Transverse colon (tissue), 4 donors: ENCODE measurements around the gene ZCCHC17. TPM values are rescaled to one million over a fixed set of nuclear protein-coding genes. Genes with fewer than 3 reads are reported as not detected.

Source experiments
- DNase-seq: peaks from one replicate; pipeline ENCODE4 v3.0.0-alpha.2; 2019
- H3K27ac ChIP-seq, 4 donors: fragments of 200-600 bp; sonication (generic); 2 replicates each; pipeline ENCODE4 v1.5.1; 2016 to 2018; ENCODE audit warnings: inconsistent platforms in 4 of 4
- H3K27me3 ChIP-seq: fragments of 200-600 bp; sonication (generic); 2 replicates; pipeline ENCODE4 v1.5.1; 2017; ENCODE audit warnings: inconsistent platforms
- H3K36me3 ChIP-seq, 4 donors: fragments of 200-600 bp; sonication (generic); 2 replicates each; pipeline ENCODE4 v1.5.1; 2017 to 2019; ENCODE audit warnings: inconsistent platforms in 4 of 4
- H3K4me1 ChIP-seq, 4 donors: fragments of 200-600 bp; sonication (generic); 2 replicates each; pipeline ENCODE4 v1.5.1; 2017 to 2020; ENCODE audit warnings: inconsistent platforms in 4 of 4
- H3K4me3 ChIP-seq, 4 donors: fragments of 200-600 bp; sonication (generic); 1 replicate in 1 of 4; 2 replicates in 3 of 4; pipeline versions ENCODE4 v1.5.1 to v1.6.1; 2017 to 2019; ENCODE audit warnings: inconsistent platforms in 4 of 4
- H3K9me3 ChIP-seq, 2 donors: fragments of 200-600 bp; sonication (generic); 2 replicates each; pipeline ENCODE4 v1.5.1; 2017 to 2019; ENCODE audit warnings: inconsistent platforms in 2 of 2
- CTCF ChIP-seq, 5 experiments: fragments of 200-600 bp in 3 of 5; fragments of 450-650 bp in 2 of 5; sonication (generic) in 3 of 5; IDR thresholded peaks; 1 replicate in 2 of 5; 2 replicates in 3 of 5; pipeline ENCODE4 v1.5.1; 2016 to 2017; ENCODE audit warnings: antibody characterized with exemption in 5 of 5, inconsistent platforms in 3 of 5, mild to moderate bottlenecking in 2 of 5, moderate library complexity in 1 of 5
- EP300 ChIP-seq: sonication (generic); formaldehyde crosslinking; IDR thresholded peaks from one replicate; pipeline ENCODE4 v1.6.1; 2017; ENCODE audit warnings: antibody characterized with exemption, low read depth
- POLR2A ChIP-seq: fragments of 450-650 bp; IDR thresholded peaks from one replicate; pipeline ENCODE4 v1.6.1; 2016; ENCODE audit warnings: antibody characterized with exemption, mild to moderate bottlenecking, moderate library complexity
- POLR2AphosphoS5 ChIP-seq, 3 donors: sonication (generic); formaldehyde crosslinking; IDR thresholded peaks; one replicate each; pipeline ENCODE4 v1.6.1; 2016; ENCODE audit warnings: antibody characterized with exemption in 3 of 3
- WGBS, 2 donors: methylation state at CpG; one replicate each; pipeline ENCODE4 v1.1.5; 2018; ENCODE audit warnings: low coverage in 1 of 2; 5-methylcytosine and 5-hydroxymethylcytosine counted together
- in situ Hi-C, 4 donors: fragments of 200-750 bp; cut with MboI; loops; one replicate each; pipeline versions ENCODE4 v1.15.0 to v1.15.1; 2017; ENCODE audit warnings: low sequenced_read_pairs in 3 of 4, low pct_ligation_motif_present in 1 of 4, low pct_unique_long_range_greater_than_20kb in 1 of 4
- intact Hi-C: fragments of 100-400 bp; cut with DNase I; formaldehyde crosslinking; loops from one replicate; pipeline ENCODE4 v1.15.1; 2023; ENCODE audit warnings: low total_unique reads
- total RNA-seq, 4 donors: library from RNA; depleted of rRNA; stranded (reverse); fragments of >200 nt; gene quantifications; one replicate each; pipeline ENCODE4 v1.1.0, GENCODE V29; 2016

Gene ZCCHC17
- total RNA-seq, 4 donors from 2014 or later = 4.8 to 18.7 (median 13.7) TPM

- 89% methylated on average over 5 of the region's 5 CpGs; no CpG with 5 or more reads in 1 of the 2 donors for WGBS, 2 donors
- intact Hi-C loops = no loop called here
- H3K9me3 ChIP-seq = no peaks in the 10 kb centered on the region
These were observed 112.0 kb downstream of the ZCCHC17 start for GRCh38 chr1:31408788-31409318.

GRCh38 chr1:31409946-31410858 is 113.4 kb downstream of the ZCCHC17 start:
- 89% methylated on average over 6 of the region's 6 CpGs; no CpG with 5 or more reads in 1 of the 2 donors for WGBS, 2 donors
- no peaks in the 10 kb centered on the region for H3K9me3 ChIP-seq
- H3K27ac ChIP-seq = no peak overlapping the region
- peaks cover 3% of the 10 kb centered on the region for H3K27me3 ChIP-seq
- in situ Hi-C loops = no loop called here
- intact Hi-C loops = no loop called here
- H3K4me1 ChIP-seq = peaks cover 0 to 15% (median 11%) of the 10 kb centered on the region in 4 donors
- no peaks in the 10 kb centered on the region for H3K36me3 ChIP-seq
- no peak overlapping the region for H3K4me3 ChIP-seq
- DNase-seq = no peak
- TF ChIP-seq CTCF (IDR thresholded peaks at IDR 0.05) (no peak), POLR2A (no peak), EP300 (no peak), POLR2AphosphoS5 (IDR thresholded peaks at IDR 0.05) (no peak)

More at GRCh38 chr1:31408788-31409318, 112.0 kb downstream of the ZCCHC17 start:
- H3K4me1 ChIP-seq = peaks cover 0 to 13% (median 9%) of the 10 kb centered on the region in 4 donors
- TF ChIP-seq CTCF (IDR thresholded peaks at IDR 0.05) = no peak
- no peak for TF ChIP-seq POLR2A
- TF ChIP-seq EP300 = no peak
- no peak for TF ChIP-seq POLR2AphosphoS5 (IDR thresholded peaks at IDR 0.05)
- H3K27me3 ChIP-seq = peaks cover 3% of the 10 kb centered on the region
- no peak overlapping the region for H3K4me3 ChIP-seq
- in situ Hi-C loops = no loop called here
- no peaks in the 10 kb centered on the region for H3K36me3 ChIP-seq
- DNase-seq = no peak
- no peak overlapping the region for H3K27ac ChIP-seq

GRCh38 chr1:31410871-31411270 is 114.0 kb downstream of the ZCCHC17 start:
- H3K4me3 ChIP-seq = no peak overlapping the region
- no peak for DNase-seq
- no peak for TF ChIP-seq POLR2A
- no peak for TF ChIP-seq POLR2AphosphoS5 (IDR thresholded peaks at IDR 0.05)
- TF ChIP-seq CTCF (IDR thresholded peaks at IDR 0.05) = no peak
- TF ChIP-seq EP300 = no peak
- H3K27me3 ChIP-seq = peaks cover 3% of the 10 kb centered on the region
- intact Hi-C loops (no loop called here), in situ Hi-C loops (no loop called here)
- H3K4me1 ChIP-seq = peaks cover 0 to 15% (median 11%) of the 10 kb centered on the region in 4 donors
- H3K9me3 ChIP-seq = no peaks in the 10 kb centered on the region
- 74 to 77% methylated on average over 3 to 4 of the region's 4 CpGs for WGBS, 2 donors
- no peak overlapping the region for H3K27ac ChIP-seq
- no peaks in the 10 kb centered on the region for H3K36me3 ChIP-seq

- Histone ChIP-seq H3K9me3 (no peaks in the 10 kb centered on the region), H3K4me1 (peaks cover 0 to 15% (median 11%) of the 10 kb centered on the region in 4 donors), H3K4me3 (no peak overlapping the region), H3K36me3 (no peaks in the 10 kb centered on the region), H3K27me3 (peaks cover 3% of the 10 kb centered on the region), H3K27ac (no peak overlapping the region)
- in situ Hi-C loops = no loop called here
- intact Hi-C loops = no loop called here
- 62% methylated on average over 2 of the region's 2 CpGs; no CpG with 5 or more reads in 1 of the 2 donors for WGBS, 2 donors
- TF ChIP-seq POLR2A (no peak), CTCF (IDR thresholded peaks at IDR 0.05) (no peak), POLR2AphosphoS5 (IDR thresholded peaks at IDR 0.05) (no peak), EP300 (no peak)
- DNase-seq = no peak
These were observed 115.4 kb downstream of the ZCCHC17 start for GRCh38 chr1:31412205-31412604.
